HG03460 (cell line): ENCODE data around the gene ZMIZ2.
"Not testable (repeated sequence)": the region's sequence is repeated elsewhere in the genome, so short reads cannot be mapped to it uniquely, and the experiment has no call there.

Source experiments
- ATAC-seq: cut with Tn5 transposase; IDR thresholded peaks from one replicate; pipeline ENCODE4 v1.9.1; 2021; ENCODE audit not compliant: unreplicated experiment

ZMIZ2 gene

GRCh38 chr7:44748045-44748947, at the start of gene ZMIZ2:
TSS of gene ZMIZ2 (plus strand) at chr7:44748847. CDS start at chr7:44756250, 7,403 bp downstream.
- ATAC-seq = peak; percentile 63

DNA sequence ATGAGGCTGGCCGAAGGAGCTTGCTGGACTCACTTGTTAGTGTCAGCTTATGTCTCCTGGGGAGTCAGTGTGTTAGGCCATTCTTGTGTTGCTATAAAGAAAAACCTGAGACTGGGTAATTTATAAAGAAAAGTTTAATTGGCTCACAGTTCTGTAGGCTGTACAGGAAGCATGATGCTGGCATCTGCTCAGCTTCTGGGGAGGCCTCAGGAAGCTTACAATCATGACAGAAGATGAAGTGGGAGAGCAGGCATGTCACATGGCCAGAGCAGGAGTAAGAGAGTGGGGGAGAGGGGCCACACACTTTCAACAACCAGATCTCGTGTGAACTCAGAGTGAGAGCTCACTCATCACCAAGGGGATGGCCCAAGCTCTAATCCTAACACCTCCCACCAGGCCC, 49.0 kb upstream of the ZMIZ2 start:
- ATAC-seq = not testable (repeated sequence)

DNA sequence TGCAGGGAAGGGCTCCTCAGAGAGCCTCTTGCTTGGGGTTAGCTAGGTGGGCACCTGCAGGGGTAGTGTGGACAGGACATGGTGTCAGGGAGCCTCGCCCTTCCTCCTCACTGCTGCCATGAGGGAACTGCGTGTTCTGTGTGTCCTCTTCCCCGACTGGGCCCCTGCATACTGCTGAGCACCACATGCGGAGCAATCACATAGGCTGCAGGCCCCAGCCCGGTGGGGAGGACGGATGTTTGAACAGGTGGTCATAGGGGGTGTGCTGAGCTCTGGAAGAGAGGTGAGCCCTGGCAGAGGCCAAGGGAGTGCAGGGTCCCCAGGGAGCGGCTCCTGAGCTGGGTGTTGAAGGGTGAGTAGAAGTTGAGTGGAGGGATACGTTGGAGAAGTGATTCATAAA, 48.3 kb upstream of the ZMIZ2 start:
- no peak for ATAC-seq

- ATAC-seq = not testable (repeated sequence)
These were observed 45.3 kb upstream of the ZMIZ2 start for GRCh38 chr7:44703391-44703790.

DNA sequence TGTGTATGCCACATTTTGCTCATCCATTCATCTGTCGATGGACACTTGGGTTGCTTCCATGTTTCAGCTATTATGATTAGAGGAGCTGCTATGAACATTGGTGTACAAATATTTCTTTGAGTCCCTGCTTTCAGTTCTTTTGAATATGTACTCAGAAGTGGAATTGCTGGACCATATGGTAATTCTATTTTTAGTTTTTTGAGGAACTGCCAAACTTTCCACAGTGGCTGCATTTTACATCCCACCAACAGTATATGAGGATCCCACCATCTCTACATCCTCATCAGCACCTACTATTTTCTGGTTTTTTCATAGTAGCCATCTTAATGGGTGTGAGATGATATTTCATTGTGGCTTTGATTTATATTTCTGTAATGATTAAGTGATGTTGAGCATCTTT, 44.7 kb upstream of the ZMIZ2 start:
- ATAC-seq = no peak

- no peak for ATAC-seq
These were observed 43.2 kb upstream of the ZMIZ2 start for GRCh38 chr7:44705434-44705833.

- ATAC-seq = no peak
These were observed 41.7 kb upstream of the ZMIZ2 start for GRCh38 chr7:44706788-44707557.

GRCh38 chr7:44707558-44708230, 41.0 kb upstream of the ZMIZ2 start:
- ATAC-seq = no peak

GRCh38 chr7:44709011-44709915, 39.4 kb upstream of the ZMIZ2 start:
- no peak for ATAC-seq

- no peak for ATAC-seq
These were observed 38.6 kb upstream of the ZMIZ2 start for GRCh38 chr7:44709945-44710596.

DNA sequence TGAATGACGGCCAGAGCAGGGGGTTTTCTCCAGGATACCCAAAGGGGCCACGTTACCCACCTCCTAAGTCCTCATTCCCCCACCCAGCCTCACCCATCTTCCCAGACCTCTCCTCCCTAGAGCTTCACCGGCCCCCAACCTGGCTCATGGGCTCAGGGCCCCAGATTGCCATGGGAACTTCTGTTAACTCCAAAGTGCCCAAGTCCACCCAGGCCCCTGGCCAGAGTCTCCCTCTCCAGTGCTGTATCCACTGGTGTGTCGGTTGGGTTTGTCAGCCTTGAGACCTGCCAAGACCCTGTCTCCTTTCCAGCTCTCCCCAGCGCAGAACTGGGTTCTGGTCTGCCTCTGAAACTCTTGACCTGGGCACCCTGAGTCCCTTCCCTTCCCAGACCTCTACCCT, 37.1 kb upstream of the ZMIZ2 start:
- ATAC-seq = no peak

- no peak for ATAC-seq
These were observed 36.6 kb upstream of the ZMIZ2 start for GRCh38 chr7:44712012-44712411.

- ATAC-seq = no peak
These were observed 35.5 kb upstream of the ZMIZ2 start for GRCh38 chr7:44713141-44713540.

- no peak for ATAC-seq
These were observed 34.8 kb upstream of the ZMIZ2 start for GRCh38 chr7:44713680-44714335.

GRCh38 chr7:44716205-44716604, 32.4 kb upstream of the ZMIZ2 start:
- no peak for ATAC-seq

GRCh38 chr7:44720301-44720700, 28.3 kb upstream of the ZMIZ2 start:
- ATAC-seq = no peak

GRCh38 chr7:44724276-44724675, 24.4 kb upstream of the ZMIZ2 start:
- no peak for ATAC-seq

GRCh38 chr7:44726250-44726649, 22.4 kb upstream of the ZMIZ2 start:
- not testable (repeated sequence) for ATAC-seq

DNA sequence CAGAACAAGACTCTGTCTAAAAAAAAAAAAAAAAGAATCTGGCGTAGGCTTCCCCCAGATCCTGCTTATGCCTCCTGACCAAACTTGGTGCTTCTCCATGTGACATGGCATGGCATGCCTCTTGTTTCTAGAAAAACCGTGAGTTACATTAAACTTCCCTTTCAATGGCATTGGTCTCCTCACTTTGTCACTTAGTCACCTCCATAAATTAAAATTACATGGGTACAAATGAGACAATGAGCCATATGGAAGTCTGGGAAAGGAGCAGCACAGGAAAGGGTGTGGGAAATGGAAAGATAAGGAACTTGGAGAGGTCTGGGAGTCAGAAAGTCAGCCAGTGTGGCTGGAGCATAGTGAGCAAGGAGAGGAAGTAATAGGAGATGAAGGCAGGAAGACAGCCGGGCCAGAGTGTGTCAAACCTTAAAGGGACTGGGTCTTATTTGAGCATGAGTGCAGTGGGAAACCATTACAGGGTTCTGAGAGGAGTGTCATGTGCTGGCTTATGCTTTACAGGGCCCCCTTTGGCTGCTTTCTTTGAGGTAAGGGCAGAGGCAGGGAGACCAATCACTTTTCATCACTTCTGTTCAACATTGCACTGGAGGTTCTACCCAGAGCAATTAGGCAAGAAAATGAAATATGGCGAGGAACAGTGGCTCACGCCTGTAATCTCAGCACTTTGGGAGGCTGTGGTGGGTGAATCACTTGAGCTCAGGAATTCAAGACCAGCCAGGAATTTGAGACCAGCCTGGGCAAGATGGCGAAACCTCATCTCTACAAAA, 21.3 kb upstream of the ZMIZ2 start:
- ATAC-seq = no peak
